ENCODE measurements around the gene TBCK.

TBCK gene

DNA sequence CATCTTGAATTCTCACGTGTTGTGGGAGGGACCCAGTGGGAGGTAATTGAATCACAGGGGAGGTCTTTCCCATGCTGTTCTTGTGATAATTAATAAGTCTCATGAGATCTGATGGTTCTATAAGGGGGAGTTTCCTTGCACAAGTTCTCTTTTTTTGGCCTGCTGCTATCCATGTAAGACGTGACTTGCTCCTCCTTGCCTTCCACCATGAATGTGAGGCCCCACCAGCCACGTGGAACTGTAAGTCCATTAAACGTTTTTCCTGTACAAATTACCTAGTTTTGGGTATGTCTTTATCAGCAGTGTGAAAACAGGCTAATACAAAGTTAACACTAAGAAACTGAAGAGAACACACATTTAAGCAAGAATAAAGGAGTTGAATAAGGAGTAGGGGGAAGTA lies 16.0 kb downstream of the TBCK start:
- Histone ChIP-seq H3K27me3 (ENCODE audit: insufficient read depth, low read depth) (no peaks in the 10 kb centered on the region), H3K4me2 (no peak overlapping the region), H3K27ac (no peak overlapping the region), H3K4me3 (IDR thresholded peaks at IDR 0.05; ENCODE audit: insufficient read depth, low read depth, low read length) (no peak overlapping the region), H3K36me3 (ENCODE audit: insufficient read depth) (no peaks in the 10 kb centered on the region), H3K4me1 (ENCODE audit: low read depth, poor library complexity, severe bottlenecking) (no peaks in the 10 kb centered on the region), H3K79me2 (ENCODE audit: insufficient read depth, low read depth) (no peaks in the 10 kb centered on the region), H4K20me1 (ENCODE audit: insufficient read depth) (no peaks in the 10 kb centered on the region), H2AFZ (ENCODE audit: low read depth) (no peak overlapping the region), H3K9ac (no peak overlapping the region)
- TF ChIP-seq, protein P1, sequence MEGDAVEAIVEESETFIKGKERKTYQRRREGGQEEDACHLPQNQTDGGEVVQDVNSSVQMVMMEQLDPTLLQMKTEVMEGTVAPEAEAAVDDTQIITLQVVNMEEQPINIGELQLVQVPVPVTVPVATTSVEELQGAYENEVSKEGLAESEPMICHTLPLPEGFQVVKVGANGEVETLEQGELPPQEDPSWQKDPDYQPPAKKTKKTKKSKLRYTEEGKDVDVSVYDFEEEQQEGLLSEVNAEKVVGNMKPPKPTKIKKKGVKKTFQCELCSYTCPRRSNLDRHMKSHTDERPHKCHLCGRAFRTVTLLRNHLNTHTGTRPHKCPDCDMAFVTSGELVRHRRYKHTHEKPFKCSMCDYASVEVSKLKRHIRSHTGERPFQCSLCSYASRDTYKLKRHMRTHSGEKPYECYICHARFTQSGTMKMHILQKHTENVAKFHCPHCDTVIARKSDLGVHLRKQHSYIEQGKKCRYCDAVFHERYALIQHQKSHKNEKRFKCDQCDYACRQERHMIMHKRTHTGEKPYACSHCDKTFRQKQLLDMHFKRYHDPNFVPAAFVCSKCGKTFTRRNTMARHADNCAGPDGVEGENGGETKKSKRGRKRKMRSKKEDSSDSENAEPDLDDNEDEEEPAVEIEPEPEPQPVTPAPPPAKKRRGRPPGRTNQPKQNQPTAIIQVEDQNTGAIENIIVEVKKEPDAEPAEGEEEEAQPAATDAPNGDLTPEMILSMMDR (conservative IDR thresholded peaks at IDR 0.05; ENCODE audit: low read depth, low read length) = no peak

DNA sequence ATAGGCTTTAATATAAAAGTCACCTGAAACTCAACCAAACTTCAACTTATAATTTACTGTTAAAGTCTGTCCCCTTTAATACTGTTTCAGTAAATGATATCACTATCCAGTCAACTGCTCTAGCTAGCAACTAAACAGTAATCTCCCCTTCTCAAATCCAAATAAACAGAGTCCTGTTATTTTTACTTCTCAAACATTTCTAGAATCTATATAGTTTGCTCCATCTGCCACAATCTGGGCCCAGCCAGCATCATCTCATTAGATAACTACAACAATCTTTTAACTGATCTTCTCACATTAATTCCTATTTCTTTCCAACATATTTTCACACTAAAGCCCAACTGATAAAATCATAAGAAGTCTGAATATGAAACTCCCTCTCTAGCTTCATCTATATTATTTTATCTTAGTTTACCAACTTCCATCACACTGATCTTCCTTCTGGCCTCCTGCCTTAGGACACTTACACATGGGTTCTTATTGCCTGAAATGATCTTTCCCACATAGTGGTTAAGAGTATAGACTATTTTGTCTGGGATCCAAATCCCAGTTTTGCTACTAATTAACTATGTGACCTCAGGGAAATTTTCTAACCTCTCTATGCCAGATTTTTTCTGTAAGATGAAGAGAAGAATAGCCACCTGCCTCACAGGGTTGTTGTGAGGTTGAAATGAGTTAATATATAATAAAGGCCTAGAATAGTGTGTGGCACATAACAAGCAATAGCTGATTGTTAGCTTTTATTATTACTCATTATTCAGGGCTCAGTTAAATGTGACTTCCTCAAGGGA lies 18.6 kb downstream of the TBCK start:
- Histone ChIP-seq H3K4me1 (ENCODE audit: low read depth, poor library complexity, severe bottlenecking) (no peaks in the 10 kb centered on the region), H3K27ac (no peak overlapping the region), H2AFZ (ENCODE audit: low read depth) (no peak overlapping the region), H3K9ac (no peak overlapping the region), H4K20me1 (ENCODE audit: insufficient read depth) (no peaks in the 10 kb centered on the region), H3K4me3 (IDR thresholded peaks at IDR 0.05; ENCODE audit: insufficient read depth, low read depth, low read length) (no peak overlapping the region), H3K4me2 (no peak overlapping the region), H3K36me3 (ENCODE audit: insufficient read depth) (no peaks in the 10 kb centered on the region), H3K27me3 (ENCODE audit: insufficient read depth, low read depth) (no peaks in the 10 kb centered on the region), H3K79me2 (ENCODE audit: insufficient read depth, low read depth) (no peaks in the 10 kb centered on the region)
- TF ChIP-seq, protein P1 (conservative IDR thresholded peaks at IDR 0.05; ENCODE audit: low read depth, low read length) = no peak

DNA sequence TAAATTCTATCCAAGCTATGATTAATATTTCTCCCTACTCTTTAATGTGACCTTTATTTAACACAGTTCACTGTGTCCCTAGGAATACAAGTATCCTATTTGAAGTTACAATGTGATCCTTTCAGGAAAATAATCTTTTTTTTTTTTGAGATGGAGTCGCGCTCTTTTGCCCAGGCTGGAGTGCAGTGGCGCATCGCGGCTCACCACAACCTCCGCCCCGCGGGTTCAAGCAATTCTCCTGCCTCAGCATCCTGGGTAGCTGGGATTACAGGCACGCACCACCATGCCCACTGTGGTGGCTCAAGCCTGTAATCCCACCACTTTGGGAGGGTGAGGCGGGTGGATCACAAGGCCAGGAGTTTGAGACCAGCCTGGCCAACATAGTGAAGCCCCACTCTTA lies 21.9 kb downstream of the TBCK start:
- H3K27me3 ChIP-seq (ENCODE audit: insufficient read depth, low read depth) = no peaks in the 10 kb centered on the region
- no peak overlapping the region for H3K4me3 ChIP-seq (IDR thresholded peaks at IDR 0.05; ENCODE audit: insufficient read depth, low read depth, low read length)
- H2AFZ ChIP-seq (ENCODE audit: low read depth) = no peak overlapping the region
- H3K36me3 ChIP-seq (ENCODE audit: insufficient read depth) = no peaks in the 10 kb centered on the region
- no peak overlapping the region for H3K27ac ChIP-seq
- H3K79me2 ChIP-seq (ENCODE audit: insufficient read depth, low read depth) = no peaks in the 10 kb centered on the region
- TF ChIP-seq, protein P1 (conservative IDR thresholded peaks at IDR 0.05; ENCODE audit: low read depth, low read length) = no peak
- no peak overlapping the region for H3K9ac ChIP-seq
- H3K4me2 ChIP-seq = no peak overlapping the region
- no peaks in the 10 kb centered on the region for H3K4me1 ChIP-seq (ENCODE audit: low read depth, poor library complexity, severe bottlenecking)
- no peaks in the 10 kb centered on the region for H4K20me1 ChIP-seq (ENCODE audit: insufficient read depth)

DNA sequence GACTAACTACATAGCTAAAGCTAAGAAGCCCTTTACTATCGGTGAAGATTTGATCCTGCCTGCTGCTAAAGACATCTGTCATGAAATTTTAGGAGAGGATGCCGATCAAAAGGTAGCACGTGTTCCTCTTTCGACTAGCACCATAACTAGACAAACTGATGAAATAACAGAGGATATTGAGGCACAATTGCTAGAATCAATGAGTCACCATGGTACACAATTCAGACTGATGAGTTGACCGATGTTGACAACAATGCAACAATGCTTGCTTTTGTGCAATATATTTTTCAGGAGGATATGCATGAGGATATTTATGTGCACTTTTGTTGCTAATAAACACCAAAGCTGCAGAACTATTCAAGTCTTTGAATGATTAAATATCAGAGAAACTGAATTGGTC lies 24.3 kb downstream of the TBCK start:
- H3K79me2 ChIP-seq (ENCODE audit: insufficient read depth, low read depth) = no peaks in the 10 kb centered on the region
- no peaks in the 10 kb centered on the region for H4K20me1 ChIP-seq (ENCODE audit: insufficient read depth)
- no peak overlapping the region for H3K4me3 ChIP-seq (IDR thresholded peaks at IDR 0.05; ENCODE audit: insufficient read depth, low read depth, low read length)
- H3K4me2 ChIP-seq = no peak overlapping the region
- H3K36me3 ChIP-seq (ENCODE audit: insufficient read depth) = no peaks in the 10 kb centered on the region
- H3K9ac ChIP-seq = no peak overlapping the region
- no peaks in the 10 kb centered on the region for H3K4me1 ChIP-seq (ENCODE audit: low read depth, poor library complexity, severe bottlenecking)
- H2AFZ ChIP-seq (ENCODE audit: low read depth) = no peak overlapping the region
- H3K27ac ChIP-seq = no peak overlapping the region
- no peaks in the 10 kb centered on the region for H3K27me3 ChIP-seq (ENCODE audit: insufficient read depth, low read depth)
- TF ChIP-seq, protein P1 (conservative IDR thresholded peaks at IDR 0.05; ENCODE audit: low read depth, low read length) = no peak

Data from KMS-11 (cell line).